ENCODE measurements around the gene RHOB. TPM values are rescaled to one million over a fixed set of nuclear protein-coding genes. Genes with fewer than 3 reads are reported as not detected.

RHOB gene
- total RNA-seq, 2 experiments from 2014 or later = 14.2 to 15.4 TPM

GRCh38 chr2:20438334-20439192 is 8.3 kb upstream of the RHOB start:
- no peaks in the 10 kb centered on the region for H3K36me3 Mint-ChIP-seq (ENCODE audit: low read depth)
- ChIA-PET POLR2A (interaction anchor here (2.3 kb wide), 1 partner anchor 8 kb away, joined by 8 read pairs; the partner anchor contains the start of gene RHOB), CTCF (interaction anchor here (0.6 to 7.8 kb wide), 5 partner anchors 22 to 211 kb away, joined by 3 to 113 read pairs (median 9); partner anchors contain the start of gene HS1BP3)
- intact Hi-C loops (cut with micrococcal nuclease) = no loop called here
- H3K27ac Mint-ChIP-seq = no peak overlapping the region
- no peaks in the 10 kb centered on the region for H3K4me1 Mint-ChIP-seq (ENCODE audit: low read depth)
- no peak for TF ChIP-seq CTCF (IDR thresholded peaks at IDR 0.05)
- no peaks in the 10 kb centered on the region for H3K9me3 Mint-ChIP-seq
- ATAC-seq (no peak), DNase-seq (no peak)
- peaks cover 11% of the 10 kb centered on the region for H3K27me3 Mint-ChIP-seq
- H3K4me3 Mint-ChIP-seq = no peak overlapping the region

GRCh38 chr2:20439193-20439475 is 7.7 kb upstream of the RHOB start:
- ATAC-seq (no peak), DNase-seq (no peak)
- intact Hi-C loops (cut with micrococcal nuclease) = no loop called here
- Mint-ChIP-seq H3K9me3 (no peaks in the 10 kb centered on the region), H3K4me3 (no peak overlapping the region), H3K4me1 (ENCODE audit: low read depth) (no peaks in the 10 kb centered on the region), H3K36me3 (ENCODE audit: low read depth) (no peaks in the 10 kb centered on the region), H3K27ac (no peak overlapping the region), H3K27me3 (peaks cover 11% of the 10 kb centered on the region)
- POLR2A ChIA-PET = no interaction called here
- TF ChIP-seq CTCF (IDR thresholded peaks at IDR 0.05) = no peak
- CTCF ChIA-PET = interaction anchor here (0.6 to 7.8 kb wide), 5 partner anchors 23 to 210 kb away, joined by 3 to 113 read pairs (median 9); partner anchors contain the start of gene HS1BP3

GRCh38 chr2:20439503-20439902 is 7.4 kb upstream of the RHOB start:
- intact Hi-C loops (cut with micrococcal nuclease) = no loop called here
- no peak for ATAC-seq
- peaks cover 11% of the 10 kb centered on the region for H3K27me3 Mint-ChIP-seq

GRCh38 chr2:20440001-20440560 is 6.8 kb upstream of the RHOB start:
- TF ChIP-seq CTCF (IDR thresholded peaks at IDR 0.05) = no peak
- Mint-ChIP-seq H3K27ac (no peak overlapping the region), H3K27me3 (peaks cover 11% of the 10 kb centered on the region), H3K9me3 (no peaks in the 10 kb centered on the region), H3K4me3 (no peak overlapping the region), H3K4me1 (ENCODE audit: low read depth) (no peaks in the 10 kb centered on the region), H3K36me3 (ENCODE audit: low read depth) (no peaks in the 10 kb centered on the region)
- no peak for DNase-seq
- CTCF ChIA-PET = interaction anchor here (0.6 to 7.8 kb wide), 9 partner anchors 9 to 209 kb away, joined by 3 to 113 read pairs (median 4); partner anchors contain the start of gene HS1BP3
- POLR2A ChIA-PET = no interaction called here
- intact Hi-C loops (cut with micrococcal nuclease) = no loop called here
- ATAC-seq = no peak

More at GRCh38 chr2:20439503-20439902, 7.4 kb upstream of the RHOB start:
- DNase-seq = no peak
- Mint-ChIP-seq H3K27ac (no peak overlapping the region), H3K9me3 (no peaks in the 10 kb centered on the region), H3K4me1 (ENCODE audit: low read depth) (no peaks in the 10 kb centered on the region), H3K36me3 (ENCODE audit: low read depth) (no peaks in the 10 kb centered on the region), H3K4me3 (no peak overlapping the region)
- POLR2A ChIA-PET = no interaction called here
- CTCF ChIA-PET = interaction anchor here (0.6 to 7.8 kb wide), 6 partner anchors 23 to 210 kb away, joined by 3 to 113 read pairs (median 6); partner anchors contain the start of gene HS1BP3
- TF ChIP-seq CTCF (IDR thresholded peaks at IDR 0.05) = no peak

Data from activated CD8-positive, alpha-beta T cell treated with anti-CD3 and anti-CD28 coated beads for 36 hours (primary cell).